Measurements from ENCODE around the gene BCKDHB.

The BCKDHB gene

DNA sequence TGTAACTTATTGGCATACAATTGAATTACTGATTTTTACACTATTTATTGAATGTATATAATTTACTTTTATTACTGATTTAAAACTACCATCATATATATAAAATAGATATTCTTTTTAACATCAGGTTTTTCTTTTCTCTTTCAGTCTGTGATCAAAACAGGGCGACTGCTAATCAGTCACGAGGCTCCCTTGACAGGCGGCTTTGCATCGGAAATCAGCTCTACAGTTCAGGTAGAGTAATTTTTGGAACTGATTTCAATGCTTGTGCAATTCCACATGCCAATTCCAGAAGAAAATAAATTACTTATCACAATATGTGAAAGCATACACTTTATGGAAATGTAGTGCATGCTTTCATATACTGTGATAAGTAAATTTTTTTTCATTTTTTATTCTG, 166.5 kb downstream of the BCKDHB start:
- intact Hi-C loops (cut with DNase I; ENCODE audit: low total_unique reads), result no loop called here
- Histone ChIP-seq H3K27me3 (no peaks in the 10 kb centered on the region), H3K9me3 (peaks cover 0 to 3% (median 0%) of the 10 kb centered on the region in 3 donors), H3K4me1 (no peaks in the 10 kb centered on the region), H3K36me3 (no peaks in the 10 kb centered on the region), H3K27ac (no peak overlapping the region), H3K4me3 (no peak overlapping the region)
- no peak for DNase-seq
- TF ChIP-seq, protein P1, sequence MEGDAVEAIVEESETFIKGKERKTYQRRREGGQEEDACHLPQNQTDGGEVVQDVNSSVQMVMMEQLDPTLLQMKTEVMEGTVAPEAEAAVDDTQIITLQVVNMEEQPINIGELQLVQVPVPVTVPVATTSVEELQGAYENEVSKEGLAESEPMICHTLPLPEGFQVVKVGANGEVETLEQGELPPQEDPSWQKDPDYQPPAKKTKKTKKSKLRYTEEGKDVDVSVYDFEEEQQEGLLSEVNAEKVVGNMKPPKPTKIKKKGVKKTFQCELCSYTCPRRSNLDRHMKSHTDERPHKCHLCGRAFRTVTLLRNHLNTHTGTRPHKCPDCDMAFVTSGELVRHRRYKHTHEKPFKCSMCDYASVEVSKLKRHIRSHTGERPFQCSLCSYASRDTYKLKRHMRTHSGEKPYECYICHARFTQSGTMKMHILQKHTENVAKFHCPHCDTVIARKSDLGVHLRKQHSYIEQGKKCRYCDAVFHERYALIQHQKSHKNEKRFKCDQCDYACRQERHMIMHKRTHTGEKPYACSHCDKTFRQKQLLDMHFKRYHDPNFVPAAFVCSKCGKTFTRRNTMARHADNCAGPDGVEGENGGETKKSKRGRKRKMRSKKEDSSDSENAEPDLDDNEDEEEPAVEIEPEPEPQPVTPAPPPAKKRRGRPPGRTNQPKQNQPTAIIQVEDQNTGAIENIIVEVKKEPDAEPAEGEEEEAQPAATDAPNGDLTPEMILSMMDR (IDR thresholded peaks at IDR 0.05), result no peak

- DNase-seq, result no peak
- intact Hi-C loops (cut with DNase I; ENCODE audit: low total_unique reads), result no loop called here
- Histone ChIP-seq H3K9me3 (no peaks in the 10 kb centered on the region), H3K27ac (no peak overlapping the region), H3K4me1 (no peaks in the 10 kb centered on the region), H3K36me3 (no peaks in the 10 kb centered on the region), H3K4me3 (no peak overlapping the region), H3K27me3 (no peaks in the 10 kb centered on the region)
- TF ChIP-seq, protein P1 (IDR thresholded peaks at IDR 0.05), result no peak
These were observed 170.4 kb downstream of the BCKDHB start for GRCh38 chr6:80276861-80277260.

- no peak for DNase-seq
- H3K9me3 ChIP-seq, result no peaks in the 10 kb centered on the region
- H3K36me3 ChIP-seq, result no peaks in the 10 kb centered on the region
- H3K27me3 ChIP-seq, result no peaks in the 10 kb centered on the region
- TF ChIP-seq, protein P1 (IDR thresholded peaks at IDR 0.05), result no peak
- no peaks in the 10 kb centered on the region for H3K4me1 ChIP-seq
- H3K27ac ChIP-seq, result no peak overlapping the region
- intact Hi-C loops (cut with DNase I; ENCODE audit: low total_unique reads), result no loop called here
- H3K4me3 ChIP-seq, result no peak overlapping the region
These were observed 171.0 kb downstream of the BCKDHB start for GRCh38 chr6:80277501-80277900.

- H3K4me1 ChIP-seq, result no peaks in the 10 kb centered on the region
- H3K36me3 ChIP-seq, result no peaks in the 10 kb centered on the region
- no peak for DNase-seq
- TF ChIP-seq, protein P1 (IDR thresholded peaks at IDR 0.05), result no peak
- H3K27me3 ChIP-seq, result no peaks in the 10 kb centered on the region
- no peaks in the 10 kb centered on the region for H3K9me3 ChIP-seq
- H3K27ac ChIP-seq, result no peak overlapping the region
- H3K4me3 ChIP-seq, result no peak overlapping the region
- intact Hi-C loops (cut with DNase I; ENCODE audit: low total_unique reads), result no loop called here
These were observed 174.0 kb downstream of the BCKDHB start for GRCh38 chr6:80280262-80281010.

GRCh38 chr6:80282913-80283554, 176.6 kb downstream of the BCKDHB start:
- Histone ChIP-seq H3K9me3 (no peaks in the 10 kb centered on the region), H3K4me3 (no peak overlapping the region), H3K36me3 (no peaks in the 10 kb centered on the region), H3K4me1 (no peaks in the 10 kb centered on the region), H3K27me3 (no peaks in the 10 kb centered on the region), H3K27ac (no peak overlapping the region)
- intact Hi-C loops (cut with DNase I; ENCODE audit: low total_unique reads), result no loop called here
- TF ChIP-seq, protein P1 (IDR thresholded peaks at IDR 0.05), result no peak
- no peak for DNase-seq

Measured in tibial artery (tissue), 4 donors.